BLaER1 treated with 17β-estradiol and CSF1 and Interleukin-3, amounts not matched to agents 10 nM and 100 nM (cell line): ENCODE results near the gene ARFRP1.
A peak's percentile ranks its signal among the peaks of the same experiment; 100 is the strongest.

Experiments
- H3K27ac ChIP-seq, 11 experiments: shearing (Covaris generic); formaldehyde crosslinking; 2 replicates each; pipeline ENCODE4 v1.8.1; 2022
- H3K27me3 ChIP-seq, 11 experiments: shearing (Covaris generic); formaldehyde crosslinking; 2 replicates each; pipeline ENCODE4 v1.8.1; 2022
- H3K36me3 ChIP-seq, 11 experiments: shearing (Covaris generic); formaldehyde crosslinking; 2 replicates each; pipeline ENCODE4 v1.8.1; 2022
- H3K4me1 ChIP-seq, 10 experiments: shearing (Covaris generic); formaldehyde crosslinking; 2 replicates each; pipeline ENCODE4 v1.8.1; 2022
- H3K4me2 ChIP-seq, 11 experiments: shearing (Covaris generic); formaldehyde crosslinking; 2 replicates each; pipeline ENCODE4 v1.8.1; 2022
- H3K4me3 ChIP-seq, 10 experiments: shearing (Covaris generic); formaldehyde crosslinking; 2 replicates each; pipeline ENCODE4 v1.8.1; 2022
- H3K9ac ChIP-seq, 11 experiments: shearing (Covaris generic); formaldehyde crosslinking; 2 replicates each; pipeline ENCODE4 v1.8.1; 2022
- H3K9me3 ChIP-seq, 11 experiments: shearing (Covaris generic); formaldehyde crosslinking; replicated peaks in 1 of 11; 2 replicates each; pipeline ENCODE4 v1.8.1; 2022
- H4K20me1 ChIP-seq, 11 experiments: shearing (Covaris generic); formaldehyde crosslinking; 2 replicates each; pipeline ENCODE4 v1.8.1; 2022
- Cebpa-rat ChIP-seq, 11 experiments: shearing (Covaris generic); IDR thresholded peaks; 2 replicates each; pipeline ENCODE4 v1.8.1; 2022

ARFRP1 gene

DNA sequence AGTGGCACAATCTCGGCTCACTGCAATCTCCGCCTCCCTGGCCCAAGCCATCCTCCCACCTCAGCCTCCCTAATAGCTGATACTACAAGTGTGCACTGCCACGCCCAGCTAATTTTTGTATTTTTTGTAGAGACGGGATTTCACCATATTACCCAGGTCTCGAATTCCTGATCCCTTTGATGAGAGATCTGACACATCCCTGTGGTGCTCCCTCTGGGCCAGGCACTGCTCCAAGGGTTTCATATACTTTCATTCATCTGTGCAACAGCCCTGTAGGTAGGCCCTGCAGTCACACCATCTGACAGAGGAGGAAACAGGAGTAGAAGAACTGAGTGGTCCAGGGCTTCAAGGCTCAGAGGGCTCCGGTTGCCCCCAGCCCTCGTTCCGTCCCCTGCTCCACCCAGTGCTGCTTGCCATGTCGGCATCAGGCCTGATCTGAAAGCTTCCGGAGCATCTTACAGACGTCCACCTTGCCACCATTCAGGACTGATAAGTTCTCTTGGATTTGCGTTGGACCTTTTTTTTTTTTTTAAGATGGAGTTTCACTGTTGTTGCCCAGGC is 3.4 kb upstream of the ARFRP1 start:
- Histone ChIP-seq H3K36me3 (peaks cover 75 to 83% (median 79%) of the 10 kb centered on the region in 11 experiments), H3K4me3 (no peak overlapping the region), H3K4me1 (peaks cover 21 to 39% (median 33%) of the 10 kb centered on the region in 10 experiments), H3K27me3 (no peaks in the 10 kb centered on the region), H3K4me2 (peak overlapping the region in 2 of 11 experiments; percentile 16 to 18; a peak in 1 of 22 replicates), H4K20me1 (peaks cover 23 to 87% (median 44%) of the 10 kb centered on the region in 11 experiments; a peak in 20 of 22 replicates), H3K9me3 (peaks cover 26 to 50% (median 35%) of the 10 kb centered on the region in 11 experiments), H3K27ac (no peak overlapping the region), H3K9ac (0 out of 22 replicates have a peak overlapping the region, but pooled peaks of 1 of the 11 experiments have one; percentile 35)
- no peak for TF ChIP-seq Cebpa-rat (IDR thresholded peaks at IDR 0.05)

DNA sequence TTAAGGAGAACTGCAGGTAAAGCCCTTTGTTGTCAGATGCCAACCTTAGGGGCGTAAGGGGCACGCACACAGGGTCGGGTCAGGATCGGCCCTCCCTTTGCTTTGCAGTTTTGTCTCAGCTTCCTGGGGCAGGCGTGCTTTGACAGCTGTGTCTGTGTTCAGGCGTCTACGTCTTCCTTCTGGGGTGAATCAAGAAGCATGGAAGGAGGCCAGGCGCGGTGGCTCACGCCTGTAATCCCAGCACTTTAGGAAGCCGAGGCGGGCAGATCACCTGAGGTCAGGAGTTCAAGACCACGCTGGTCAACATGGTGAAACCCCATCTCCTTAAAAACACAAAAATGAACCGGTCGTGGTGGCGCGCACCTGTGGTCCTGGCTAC is 1.4 kb upstream of the ARFRP1 start:
- peaks cover 12 to 30% (median 21%) of the 10 kb centered on the region in 11 experiments for H3K9me3 ChIP-seq
- no peak for TF ChIP-seq Cebpa-rat (IDR thresholded peaks at IDR 0.05)
- H3K4me3 ChIP-seq = peak overlapping the region; percentile 79 to 99 (median 95)
- H4K20me1 ChIP-seq = peaks cover 16 to 88% (median 59%) of the 10 kb centered on the region in 11 experiments; a peak in 21 of 22 replicates
- H3K9ac ChIP-seq = peak overlapping the region; percentile 83 to 97 (median 94)
- no peaks in the 10 kb centered on the region for H3K27me3 ChIP-seq
- H3K27ac ChIP-seq = peak overlapping the region in 5 of 11 experiments; percentile 90 to 93 (median 91); a peak in 8 of 22 replicates
- H3K36me3 ChIP-seq = peaks cover 76 to 84% (median 80%) of the 10 kb centered on the region in 11 experiments
- peaks cover 25 to 47% (median 38%) of the 10 kb centered on the region in 10 experiments for H3K4me1 ChIP-seq
- peak overlapping the region; percentile 91 to 99 (median 98) for H3K4me2 ChIP-seq

DNA sequence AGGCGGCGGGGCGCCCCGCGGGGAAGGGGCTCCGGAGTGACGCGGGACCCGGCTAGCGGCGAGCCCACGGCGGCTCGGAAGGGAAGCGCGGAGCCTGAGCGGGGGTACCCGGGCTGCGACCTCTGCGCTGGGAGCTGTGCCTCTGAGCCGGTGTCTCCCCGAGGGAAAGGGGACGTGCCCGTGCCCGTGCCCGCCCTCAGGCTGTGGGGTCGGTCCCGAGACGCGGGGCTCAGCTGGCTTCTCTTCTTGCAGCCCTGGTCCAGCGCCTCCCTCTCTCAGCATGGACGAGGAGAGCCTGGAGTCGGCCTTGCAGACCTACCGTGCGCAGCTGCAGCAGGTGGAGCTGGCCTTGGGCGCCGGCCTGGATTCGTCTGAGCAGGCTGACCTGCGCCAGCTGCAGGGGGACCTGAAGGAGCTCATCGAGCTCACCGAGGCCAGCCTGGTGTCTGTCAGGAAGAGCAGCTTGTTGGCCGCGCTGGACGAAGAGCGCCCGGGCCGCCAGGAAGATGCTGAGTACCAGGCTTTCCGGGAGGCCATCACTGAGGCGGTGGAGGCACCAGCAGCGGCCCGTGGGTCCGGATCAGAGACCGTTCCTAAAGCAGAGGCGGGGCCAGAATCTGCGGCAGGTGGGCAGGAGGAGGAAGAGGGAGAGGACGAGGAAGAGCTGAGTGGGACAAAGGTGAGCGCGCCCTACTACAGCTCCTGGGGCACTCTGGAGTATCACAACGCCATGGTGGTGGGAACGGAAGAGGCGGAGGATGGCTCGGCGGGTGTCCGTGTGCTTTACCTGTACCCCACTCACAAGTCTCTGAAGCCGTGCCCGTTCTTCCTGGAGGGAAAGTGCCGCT is 749 bp upstream of the ARFRP1 start:
- TF ChIP-seq Cebpa-rat (IDR thresholded peaks at IDR 0.05) = no peak
- H3K4me3 ChIP-seq = peak overlapping the region; percentile 79 to 99 (median 95)
- H3K4me1 ChIP-seq = peaks cover 25 to 47% (median 38%) of the 10 kb centered on the region in 10 experiments
- peaks cover 76 to 84% (median 79%) of the 10 kb centered on the region in 11 experiments for H3K36me3 ChIP-seq
- peak overlapping the region; percentile 81 to 93 (median 91) for H3K27ac ChIP-seq
- H3K4me2 ChIP-seq = peak overlapping the region; percentile 91 to 99 (median 98)
- no peaks in the 10 kb centered on the region for H3K27me3 ChIP-seq
- peaks cover 9 to 24% (median 16%) of the 10 kb centered on the region in 11 experiments; a peak in 21 of 22 replicates for H3K9me3 ChIP-seq
- peak overlapping the region; percentile 83 to 97 (median 94) for H3K9ac ChIP-seq
- peaks cover 14 to 88% (median 66%) of the 10 kb centered on the region in 11 experiments; a peak in 21 of 22 replicates for H4K20me1 ChIP-seq

DNA sequence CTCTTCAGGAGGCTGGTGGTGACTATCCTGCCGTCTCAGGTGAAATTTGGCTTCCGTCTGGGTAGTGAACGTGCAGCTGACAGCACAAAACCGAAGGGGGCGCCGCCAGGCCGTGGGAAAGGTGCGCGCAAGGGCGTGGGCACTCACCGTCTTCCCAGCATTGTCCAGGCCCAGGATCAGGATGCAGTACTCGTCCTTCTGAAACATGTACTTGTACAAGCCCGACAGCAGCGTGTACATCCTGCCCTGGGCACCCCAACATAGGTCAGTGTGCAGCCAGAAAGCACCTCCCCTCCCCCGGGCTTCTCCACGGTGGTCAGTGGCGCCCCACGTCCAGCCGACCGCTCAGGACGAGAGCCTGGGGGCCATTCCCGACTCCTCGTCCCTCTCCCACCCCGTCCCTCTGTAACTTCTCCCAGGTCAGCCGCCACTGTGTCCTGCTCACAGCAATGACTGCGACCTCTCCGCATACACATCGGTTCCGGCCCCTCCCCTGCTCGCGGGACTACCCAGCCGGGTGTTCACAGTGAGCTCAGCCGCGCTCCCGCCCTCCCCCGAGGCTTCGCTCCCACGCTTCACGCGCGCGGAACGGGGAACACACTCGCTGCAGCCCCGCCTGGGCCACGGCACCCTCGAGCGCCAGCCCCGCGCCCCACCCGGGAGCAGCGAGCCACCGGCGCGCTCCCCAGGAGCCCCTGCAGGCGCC is 771 bp downstream of the ARFRP1 start:
- peaks cover 62 to 79% (median 66%) of the 10 kb centered on the region in 11 experiments for H3K36me3 ChIP-seq
- H3K27ac ChIP-seq = peak overlapping the region; percentile 81 to 93 (median 91)
- peaks cover 25 to 47% (median 38%) of the 10 kb centered on the region in 10 experiments for H3K4me1 ChIP-seq
- H4K20me1 ChIP-seq = peaks cover 14 to 90% (median 77%) of the 10 kb centered on the region in 11 experiments; a peak in 21 of 22 replicates
- H3K9ac ChIP-seq = peak overlapping the region; percentile 83 to 97 (median 94)
- peaks cover 5 to 10% (median 7%) of the 10 kb centered on the region in 11 experiments; a peak in 21 of 22 replicates for H3K9me3 ChIP-seq
- peak overlapping the region; percentile 91 to 99 (median 98) for H3K4me2 ChIP-seq
- TF ChIP-seq Cebpa-rat (IDR thresholded peaks at IDR 0.05) = no peak
- H3K4me3 ChIP-seq = peak overlapping the region; percentile 79 to 99 (median 95)
- H3K27me3 ChIP-seq = no peaks in the 10 kb centered on the region

DNA sequence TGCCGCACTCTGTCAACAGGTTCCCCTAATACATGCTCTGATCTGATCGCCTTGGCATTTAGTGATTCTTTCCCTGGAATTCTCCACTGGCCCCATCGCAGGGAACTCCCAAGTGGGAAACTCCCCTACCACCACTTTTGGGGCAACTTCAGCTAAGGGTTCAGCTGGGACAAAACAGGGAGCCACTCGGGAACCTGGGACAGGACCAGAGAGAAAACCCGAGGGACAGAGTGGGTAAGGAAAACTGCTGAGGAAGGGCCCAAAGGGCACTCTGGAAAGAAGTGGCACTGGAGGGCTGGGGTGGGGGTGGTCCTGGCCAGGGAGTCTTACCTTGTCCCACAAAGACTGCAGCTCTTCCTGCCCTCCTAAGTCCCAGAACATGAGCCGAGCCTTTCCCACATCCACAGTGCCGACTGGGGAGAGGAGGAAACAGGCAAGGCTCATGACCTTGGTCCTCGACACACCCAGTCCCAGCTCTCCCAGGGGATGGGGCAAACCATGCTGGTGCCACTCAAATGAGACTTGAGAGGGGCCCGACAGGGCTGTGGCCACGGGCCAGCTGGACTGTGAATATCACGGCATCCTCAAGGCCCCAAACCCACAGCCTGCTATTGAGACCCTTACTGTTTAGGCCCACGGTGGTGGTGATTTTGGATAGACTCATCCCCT is 1.6 kb downstream of the ARFRP1 start:
- H3K4me2 ChIP-seq = peak overlapping the region; percentile 91 to 99 (median 98)
- H3K9ac ChIP-seq = peak overlapping the region; percentile 83 to 97 (median 94)
- H3K36me3 ChIP-seq = peaks cover 54 to 73% (median 58%) of the 10 kb centered on the region in 11 experiments
- peak overlapping the region in 8 of 11 experiments; percentile 8 to 93 (median 90); a peak in 11 of 22 replicates for H3K27ac ChIP-seq
- peaks cover 0 to 2% (median 0%) of the 10 kb centered on the region in 11 experiments; a peak in 5 of 22 replicates for H3K9me3 ChIP-seq
- H3K4me1 ChIP-seq = peaks cover 25 to 44% (median 35%) of the 10 kb centered on the region in 10 experiments
- H4K20me1 ChIP-seq = peaks cover 11 to 90% (median 77%) of the 10 kb centered on the region in 11 experiments; a peak in 21 of 22 replicates
- TF ChIP-seq Cebpa-rat (IDR thresholded peaks at IDR 0.05) = no peak
- H3K4me3 ChIP-seq = peak overlapping the region; percentile 79 to 99 (median 95)
- H3K27me3 ChIP-seq = no peaks in the 10 kb centered on the region

DNA sequence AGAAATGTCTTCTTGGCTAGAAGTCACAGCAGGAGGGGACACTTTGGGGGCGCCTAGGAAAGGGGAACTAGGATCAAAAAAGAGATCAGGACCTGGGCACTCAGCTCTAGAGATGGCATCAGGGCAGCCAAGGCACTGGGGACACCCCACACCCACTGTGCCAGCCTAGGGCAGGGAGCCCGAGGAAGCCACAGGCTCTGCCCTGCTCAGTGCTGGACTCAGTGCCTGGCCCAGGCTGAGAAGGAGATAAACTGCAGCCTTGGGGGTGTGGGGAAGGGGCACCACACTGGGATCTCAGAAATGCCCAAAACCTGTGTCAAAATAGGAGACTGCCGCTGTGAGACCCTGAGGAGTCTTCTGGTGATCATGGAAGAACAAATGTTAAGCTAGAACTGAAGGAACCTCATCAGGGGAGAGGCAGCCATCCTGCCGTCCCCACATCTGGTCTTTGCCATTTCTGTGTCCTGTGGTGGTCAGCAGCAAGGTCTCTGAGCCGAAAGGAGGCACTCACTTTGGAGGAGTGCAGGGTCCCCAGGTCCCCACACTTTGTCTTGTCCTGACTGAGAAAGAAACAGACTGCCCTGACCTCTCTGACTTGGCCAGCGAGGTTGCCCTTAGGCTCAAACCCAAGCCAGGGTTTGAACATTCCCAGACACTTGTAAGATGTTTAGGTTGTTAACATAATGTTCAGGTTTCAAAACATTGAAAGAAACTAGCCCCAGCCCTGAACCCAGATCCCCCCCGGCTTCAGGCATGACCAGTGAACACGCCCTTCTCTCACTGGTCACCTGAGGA is 2.3 kb downstream of the ARFRP1 start:
- H3K4me2 ChIP-seq = peak overlapping the region in 9 of 11 experiments; percentile 91 to 99 (median 98); a peak in 12 of 22 replicates
- no peak for TF ChIP-seq Cebpa-rat (IDR thresholded peaks at IDR 0.05)
- H3K27me3 ChIP-seq = no peaks in the 10 kb centered on the region
- peak overlapping the region in 1 of 10 experiments; percentile 89; a peak in 2 of 20 replicates for H3K4me3 ChIP-seq
- peaks cover 8 to 90% (median 80%) of the 10 kb centered on the region in 11 experiments; a peak in 20 of 22 replicates for H4K20me1 ChIP-seq
- no peaks in the 10 kb centered on the region for H3K9me3 ChIP-seq
- H3K4me1 ChIP-seq = peaks cover 26 to 37% (median 33%) of the 10 kb centered on the region in 10 experiments
- H3K36me3 ChIP-seq = peaks cover 46 to 70% (median 51%) of the 10 kb centered on the region in 11 experiments
- peak overlapping the region in 10 of 11 experiments; percentile 27 to 97 (median 94); a peak in 16 of 22 replicates for H3K9ac ChIP-seq
- H3K27ac ChIP-seq = peak overlapping the region in 2 of 11 experiments; percentile 8 to 11; a peak in 1 of 22 replicates

DNA sequence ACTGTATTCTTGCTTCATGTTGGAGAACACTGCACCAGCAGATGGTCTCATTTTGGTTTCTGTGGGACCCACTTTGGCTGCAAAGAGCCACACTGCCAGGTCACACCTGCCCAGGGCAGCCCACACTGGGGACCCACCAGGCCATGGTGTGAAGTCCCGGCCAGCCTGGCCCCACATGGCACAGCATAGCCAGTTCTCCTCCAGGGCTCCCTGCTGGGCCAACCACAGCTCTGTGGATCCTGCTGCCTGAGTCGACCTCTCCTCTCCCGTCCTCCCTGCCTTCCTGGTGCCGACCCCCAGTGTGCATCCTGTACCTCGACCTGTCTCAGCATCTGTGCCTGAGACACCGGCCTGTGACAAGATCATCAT is 3.0 kb downstream of the ARFRP1 start:
- peaks cover 8 to 93% (median 86%) of the 10 kb centered on the region in 11 experiments; a peak in 20 of 22 replicates for H4K20me1 ChIP-seq
- peak overlapping the region in 3 of 11 experiments; percentile 16 to 93 (median 91); a peak in 5 of 22 replicates for H3K9ac ChIP-seq
- peaks cover 41 to 69% (median 48%) of the 10 kb centered on the region in 11 experiments for H3K36me3 ChIP-seq
- no peak overlapping the region for H3K4me2 ChIP-seq
- no peak overlapping the region for H3K4me3 ChIP-seq
- H3K27ac ChIP-seq = no peak overlapping the region
- no peaks in the 10 kb centered on the region for H3K27me3 ChIP-seq
- no peak for TF ChIP-seq Cebpa-rat (IDR thresholded peaks at IDR 0.05)
- peaks cover 32 to 37% (median 34%) of the 10 kb centered on the region in 10 experiments for H3K4me1 ChIP-seq
- no peaks in the 10 kb centered on the region for H3K9me3 ChIP-seq
